K562 (cell line): Measurements from ENCODE around the gene TMEM63A. TPM values are rescaled to one million over a fixed set of nuclear protein-coding genes. Genes with fewer than 3 reads are reported as not detected.

Experiments used
- CHCHD3 ChIP-seq: fragments of 250-450 bp; sonication (Bioruptor Pico); IDR thresholded peaks from 2 replicates; pipeline ENCODE4 v2.1.2; 2022; ENCODE audit warnings: mild to moderate bottlenecking
- E2F1 ChIP-seq: sonication (generic); formaldehyde crosslinking; IDR thresholded peaks from 2 replicates; pipeline ENCODE4 v1.8.1; 2023; ENCODE audit warnings: mild to moderate bottlenecking, missing genetic modification reagents, moderate library complexity
- ETV6 ChIP-seq, 3 experiments: fragments of 150-350 bp in 1 of 3; sonication (generic) in 1 of 3; formaldehyde crosslinking in 1 of 3; IDR thresholded peaks; 2 replicates each; pipeline versions ENCODE4 v1.6.1 to v1.8.0; 2014 to 2022; ENCODE audit warnings: borderline replicate concordance in 2 of 3, low read depth in 2 of 3, antibody characterized with exemption in 1 of 3, low read length in 1 of 3, mild to moderate bottlenecking in 1 of 3, missing genetic modification reagents in 1 of 3
- ILF3 ChIP-seq: fragments of 450-650 bp; IDR thresholded peaks from 2 replicates; pipeline ENCODE4 v1.6.1; 2018; ENCODE audit warnings: antibody characterized with exemption, mild to moderate bottlenecking, moderate library complexity, borderline replicate concordance
- KAT8 ChIP-seq: fragments of 450-650 bp; IDR thresholded peaks from 2 replicates; pipeline ENCODE4 v1.6.1; 2016; ENCODE audit warnings: low read depth, mild to moderate bottlenecking
- MYC ChIP-seq, 2 experiments: fragments of 250-450 bp in 1 of 2; sonication (Bioruptor Pico) in 1 of 2; IDR thresholded peaks; 2 replicates each; pipeline versions ENCODE4 v1.5.1 to v1.6.1; 2012 to 2021; ENCODE audit warnings: low read depth in 2 of 2, borderline replicate concordance in 1 of 2, improper control_type of control experiment in 1 of 2, low read length in 1 of 2, mild to moderate bottlenecking in 1 of 2, moderate library complexity in 1 of 2
- NCOA4 ChIP-seq: fragments of 450-650 bp; IDR thresholded peaks from 2 replicates; pipeline ENCODE4 v1.6.1; 2018; ENCODE audit warnings: mild to moderate bottlenecking; ENCODE audit not compliant: partially characterized antibody
- NCOR1 ChIP-seq: fragments of 450-650 bp; IDR thresholded peaks from 2 replicates; pipeline ENCODE4 v1.6.1; 2016; ENCODE audit warnings: mild to moderate bottlenecking, moderate library complexity
- NONO ChIP-seq, 2 experiments: fragments of 200-400 bp in 1 of 2; fragments of 450-650 bp in 1 of 2; formaldehyde crosslinking in 1 of 2; IDR thresholded peaks; 2 replicates each; pipeline ENCODE4 v1.6.1; 2017; ENCODE audit warnings: low read depth in 2 of 2, mild to moderate bottlenecking in 2 of 2, moderate library complexity in 2 of 2, low read length in 1 of 2
- NR2C2 ChIP-seq, 2 experiments: fragments of 200-800 bp in 1 of 2; sonication (Bioruptor generic) in 1 of 2; sonication (generic) in 1 of 2; formaldehyde crosslinking in 1 of 2; IDR thresholded peaks; 2 replicates each; pipeline versions ENCODE4 v1.6.1 to v1.8.0; 2016 to 2022; ENCODE audit warnings: mild to moderate bottlenecking in 1 of 2, missing compliant biosample characterization in 1 of 2, missing genetic modification characterization in 1 of 2, missing genetic modification reagents in 1 of 2
- SOX6 ChIP-seq: fragments of 450-650 bp; IDR thresholded peaks from 2 replicates; pipeline ENCODE4 v1.6.1; 2014; ENCODE audit warnings: mild to moderate bottlenecking
- YY1 ChIP-seq, 3 experiments: IDR thresholded peaks; 2 replicates each; pipeline ENCODE4 v1.6.1; 2011; ENCODE audit warnings: low read length in 2 of 3, mild to moderate bottlenecking in 2 of 3, moderate library complexity in 2 of 3, borderline replicate concordance in 1 of 3, control low read depth in 1 of 3, low read depth in 1 of 3; ENCODE audit not compliant: insufficient read depth in 3 of 3, insufficient replicate concordance in 2 of 3, control insufficient read depth in 1 of 3, insufficient read length in 1 of 3; ENCODE audit errors: extremely low read depth in 1 of 3
- ZBTB33 ChIP-seq: sonication (generic); formaldehyde crosslinking; IDR thresholded peaks from 2 replicates; pipeline ENCODE4 v1.8.1; 2023; ENCODE audit warnings: mild to moderate bottlenecking, missing genetic modification reagents
- ZNF316 ChIP-seq: fragments of 450-650 bp; IDR thresholded peaks from 2 replicates; pipeline ENCODE4 v1.6.1; 2016
- polyA plus RNA-seq, 8 experiments: library from polyadenylated mRNA; depleted of rRNA in 4 of 8; stranded (reverse) in 5 of 8; unstranded in 3 of 8; fragments of >200 nt; fragmentation: Nextera tagmentation in 2 of 8; fragmentation: Illumina TruSeq in 1 of 8; extraction: Ambion mirVana in 2 of 8; extraction: Trizol in 1 of 8; gene quantifications; 2 replicates each; pipeline versions ENCODE4 v1.2.1 to v1.2.3, GENCODE V29; 2011 to 2014; ENCODE audit warnings: inconsistent platforms in 1 of 8, missing spikeins in 1 of 8
- total RNA-seq, 7 experiments: library from RNA; depleted of rRNA in 6 of 7; stranded (reverse); fragments of >200 nt in 6 of 7; fragmentation: Illumina TruSeq in 2 of 7; extraction: Trizol in 2 of 7; gene quantifications; 2 replicates each; pipeline versions ENCODE4 v1.2.1 to v1.2.3, GENCODE V29; 2011 to 2021; ENCODE audit warnings: low replicate concordance in 1 of 7
- TF ChIP-seq, protein P1 (sequence below): fragments of 450-650 bp; IDR thresholded peaks from 2 replicates; pipeline ENCODE4 v1.6.1; 2017; ENCODE audit warnings: antibody characterized with exemption, mild to moderate bottlenecking
- TF ChIP-seq, protein P2 (sequence below): fragments of 250-450 bp; sonication (Bioruptor Pico); IDR thresholded peaks from 2 replicates; pipeline ENCODE4 v1.5.0; 2022; ENCODE audit warnings: mild to moderate bottlenecking

The TMEM63A gene
- total and polyA plus RNA-seq, 9 of the 15 experiments (the other 6 are each of a cell fraction or from before 2014, with no cell fraction given), result 2.0 to 54.6 (median 17.5) TPM

GRCh38 chr1:225817611-225818061, 64.5 kb downstream of the TMEM63A start (continued):
- TF ChIP-seq, protein P1, sequence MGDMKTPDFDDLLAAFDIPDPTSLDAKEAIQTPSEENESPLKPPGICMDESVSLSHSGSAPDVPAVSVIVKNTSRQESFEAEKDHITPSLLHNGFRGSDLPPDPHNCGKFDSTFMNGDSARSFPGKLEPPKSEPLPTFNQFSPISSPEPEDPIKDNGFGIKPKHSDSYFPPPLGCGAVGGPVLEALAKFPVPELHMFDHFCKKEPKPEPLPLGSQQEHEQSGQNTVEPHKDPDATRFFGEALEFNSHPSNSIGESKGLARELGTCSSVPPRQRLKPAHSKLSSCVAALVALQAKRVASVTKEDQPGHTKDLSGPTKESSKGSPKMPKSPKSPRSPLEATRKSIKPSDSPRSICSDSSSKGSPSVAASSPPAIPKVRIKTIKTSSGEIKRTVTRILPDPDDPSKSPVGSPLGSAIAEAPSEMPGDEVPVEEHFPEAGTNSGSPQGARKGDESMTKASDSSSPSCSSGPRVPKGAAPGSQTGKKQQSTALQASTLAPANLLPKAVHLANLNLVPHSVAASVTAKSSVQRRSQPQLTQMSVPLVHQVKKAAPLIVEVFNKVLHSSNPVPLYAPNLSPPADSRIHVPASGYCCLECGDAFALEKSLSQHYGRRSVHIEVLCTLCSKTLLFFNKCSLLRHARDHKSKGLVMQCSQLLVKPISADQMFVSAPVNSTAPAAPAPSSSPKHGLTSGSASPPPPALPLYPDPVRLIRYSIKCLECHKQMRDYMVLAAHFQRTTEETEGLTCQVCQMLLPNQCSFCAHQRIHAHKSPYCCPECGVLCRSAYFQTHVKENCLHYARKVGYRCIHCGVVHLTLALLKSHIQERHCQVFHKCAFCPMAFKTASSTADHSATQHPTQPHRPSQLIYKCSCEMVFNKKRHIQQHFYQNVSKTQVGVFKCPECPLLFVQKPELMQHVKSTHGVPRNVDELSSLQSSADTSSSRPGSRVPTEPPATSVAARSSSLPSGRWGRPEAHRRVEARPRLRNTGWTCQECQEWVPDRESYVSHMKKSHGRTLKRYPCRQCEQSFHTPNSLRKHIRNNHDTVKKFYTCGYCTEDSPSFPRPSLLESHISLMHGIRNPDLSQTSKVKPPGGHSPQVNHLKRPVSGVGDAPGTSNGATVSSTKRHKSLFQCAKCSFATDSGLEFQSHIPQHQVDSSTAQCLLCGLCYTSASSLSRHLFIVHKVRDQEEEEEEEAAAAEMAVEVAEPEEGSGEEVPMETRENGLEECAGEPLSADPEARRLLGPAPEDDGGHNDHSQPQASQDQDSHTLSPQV, result peak; percentile 95
- TF ChIP-seq NONO (IDR thresholded peaks at IDR 0.05; ENCODE audit: low read depth in 2 of 2, low read length in 1 of 2) (no peak), ZNF316 (peak; percentile 94), ZBTB33 (CRISPR knock-in tag) (no peak), CHCHD3 (CRISPR knock-in tag) (no peak), KAT8 (no peak), SOX6 (no peak), NCOR1 (no peak), YY1 (IDR thresholded peaks at IDR 0.05; ENCODE audit: borderline replicate concordance in 1 of 3, control insufficient read depth in 1 of 3, extremely low read depth in 1 of 3, insufficient read depth in 3 of 3, insufficient read length in 1 of 3, insufficient replicate concordance in 2 of 3, low read depth in 1 of 3, low read length in 2 of 3) (no peak), ILF3 (no peak), E2F1 (CRISPR knock-in tag) (no peak), ETV6 (IDR thresholded peaks at IDR 0.05; ENCODE audit: borderline replicate concordance in 1 of 2, low read depth in 2 of 2, low read length in 1 of 2) (no peak), ETV6 (CRISPR knock-in tag; IDR thresholded peaks at IDR 0.05; ENCODE audit: borderline replicate concordance) (no peak), NR2C2 (CRISPR knock-in tag; IDR thresholded peaks at IDR 0.05) (no peak), NR2C2 (tag; IDR thresholded peaks at IDR 0.05) (peak; percentile 58; the same call in 1 of the 2 replicates), MYC (IDR thresholded peaks at IDR 0.05; ENCODE audit: low read depth, low read length) (peak; percentile 73), MYC (CRISPR knock-in tag; IDR thresholded peaks at IDR 0.05; ENCODE audit: borderline replicate concordance, low read depth) (no peak), NCOA4 (no peak)
- TF ChIP-seq, protein P2, sequence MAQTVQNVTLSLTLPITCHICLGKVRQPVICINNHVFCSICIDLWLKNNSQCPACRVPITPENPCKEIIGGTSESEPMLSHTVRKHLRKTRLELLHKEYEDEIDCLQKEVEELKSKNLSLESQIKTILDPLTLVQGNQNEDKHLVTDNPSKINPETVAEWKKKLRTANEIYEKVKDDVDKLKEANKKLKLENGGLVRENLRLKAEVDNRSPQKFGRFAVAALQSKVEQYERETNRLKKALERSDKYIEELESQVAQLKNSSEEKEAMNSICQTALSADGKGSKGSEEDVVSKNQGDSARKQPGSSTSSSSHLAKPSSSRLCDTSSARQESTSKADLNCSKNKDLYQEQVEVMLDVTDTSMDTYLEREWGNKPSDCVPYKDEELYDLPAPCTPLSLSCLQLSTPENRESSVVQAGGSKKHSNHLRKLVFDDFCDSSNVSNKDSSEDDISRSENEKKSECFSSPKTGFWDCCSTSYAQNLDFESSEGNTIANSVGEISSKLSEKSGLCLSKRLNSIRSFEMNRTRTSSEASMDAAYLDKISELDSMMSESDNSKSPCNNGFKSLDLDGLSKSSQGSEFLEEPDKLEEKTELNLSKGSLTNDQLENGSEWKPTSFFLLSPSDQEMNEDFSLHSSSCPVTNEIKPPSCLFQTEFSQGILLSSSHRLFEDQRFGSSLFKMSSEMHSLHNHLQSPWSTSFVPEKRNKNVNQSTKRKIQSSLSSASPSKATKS (CRISPR knock-in tag), result no peak
